Ishikawa (cell line): ENCODE data around the gene SEC31A.

Experiments used
- CEBPB ChIP-seq: IDR thresholded peaks from 2 replicates; pipeline ENCODE4 v1.6.1; 2012
- CREB1 ChIP-seq: IDR thresholded peaks from 2 replicates; pipeline ENCODE4 v1.6.1; 2012; ENCODE audit warnings: low read depth
- EP300 ChIP-seq: IDR thresholded peaks from 2 replicates; pipeline ENCODE4 v1.6.1; 2012; ENCODE audit warnings: borderline replicate concordance
- RAD21 ChIP-seq: IDR thresholded peaks from 2 replicates; pipeline ENCODE4 v1.6.1; 2012; ENCODE audit warnings: low read depth
- TAF1 ChIP-seq: IDR thresholded peaks from 2 replicates; pipeline ENCODE4 v1.6.1; 2012; ENCODE audit warnings: low read depth, mild to moderate bottlenecking
- TCF12 ChIP-seq: IDR thresholded peaks from 2 replicates; pipeline ENCODE4 v1.6.1; 2012; ENCODE audit warnings: low read depth
- TEAD4 ChIP-seq: IDR thresholded peaks from 2 replicates; pipeline ENCODE4 v1.6.1; 2012
- TF ChIP-seq, protein P1 (sequence below): IDR thresholded peaks from 2 replicates; pipeline ENCODE4 v1.6.1; 2012; ENCODE audit warnings: low read depth, mild to moderate bottlenecking
- TF ChIP-seq, protein P2 (sequence below): IDR thresholded peaks from 2 replicates; pipeline ENCODE4 v1.6.1; 2012

DNA sequence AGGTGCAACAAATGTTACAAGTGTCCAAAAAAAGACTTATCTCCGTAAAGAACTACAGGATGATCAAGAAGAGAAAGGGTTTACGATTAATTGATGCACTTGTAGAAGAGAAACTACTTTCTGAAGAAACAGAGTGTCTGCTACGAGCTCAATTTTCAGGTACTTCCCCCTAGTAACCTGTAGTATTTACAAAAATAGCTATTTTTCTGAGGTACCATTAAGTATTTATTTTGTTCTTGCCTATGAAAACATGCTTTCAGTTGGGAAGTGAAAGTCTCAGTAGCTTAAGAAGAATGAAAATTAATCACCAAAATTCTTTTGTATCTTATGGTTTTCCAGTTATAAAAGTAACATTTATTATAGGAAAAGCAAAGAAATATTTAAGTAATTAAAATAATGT lies 15.5 kb upstream of the SEC31A start:
- TF ChIP-seq, protein P1, sequence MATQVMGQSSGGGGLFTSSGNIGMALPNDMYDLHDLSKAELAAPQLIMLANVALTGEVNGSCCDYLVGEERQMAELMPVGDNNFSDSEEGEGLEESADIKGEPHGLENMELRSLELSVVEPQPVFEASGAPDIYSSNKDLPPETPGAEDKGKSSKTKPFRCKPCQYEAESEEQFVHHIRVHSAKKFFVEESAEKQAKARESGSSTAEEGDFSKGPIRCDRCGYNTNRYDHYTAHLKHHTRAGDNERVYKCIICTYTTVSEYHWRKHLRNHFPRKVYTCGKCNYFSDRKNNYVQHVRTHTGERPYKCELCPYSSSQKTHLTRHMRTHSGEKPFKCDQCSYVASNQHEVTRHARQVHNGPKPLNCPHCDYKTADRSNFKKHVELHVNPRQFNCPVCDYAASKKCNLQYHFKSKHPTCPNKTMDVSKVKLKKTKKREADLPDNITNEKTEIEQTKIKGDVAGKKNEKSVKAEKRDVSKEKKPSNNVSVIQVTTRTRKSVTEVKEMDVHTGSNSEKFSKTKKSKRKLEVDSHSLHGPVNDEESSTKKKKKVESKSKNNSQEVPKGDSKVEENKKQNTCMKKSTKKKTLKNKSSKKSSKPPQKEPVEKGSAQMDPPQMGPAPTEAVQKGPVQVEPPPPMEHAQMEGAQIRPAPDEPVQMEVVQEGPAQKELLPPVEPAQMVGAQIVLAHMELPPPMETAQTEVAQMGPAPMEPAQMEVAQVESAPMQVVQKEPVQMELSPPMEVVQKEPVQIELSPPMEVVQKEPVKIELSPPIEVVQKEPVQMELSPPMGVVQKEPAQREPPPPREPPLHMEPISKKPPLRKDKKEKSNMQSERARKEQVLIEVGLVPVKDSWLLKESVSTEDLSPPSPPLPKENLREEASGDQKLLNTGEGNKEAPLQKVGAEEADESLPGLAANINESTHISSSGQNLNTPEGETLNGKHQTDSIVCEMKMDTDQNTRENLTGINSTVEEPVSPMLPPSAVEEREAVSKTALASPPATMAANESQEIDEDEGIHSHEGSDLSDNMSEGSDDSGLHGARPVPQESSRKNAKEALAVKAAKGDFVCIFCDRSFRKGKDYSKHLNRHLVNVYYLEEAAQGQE = no peak
- no peak for TF ChIP-seq TEAD4
- TF ChIP-seq RAD21 = no peak
- no peak for TF ChIP-seq CREB1
- TF ChIP-seq EP300 = no peak
- TF ChIP-seq, protein P2, sequence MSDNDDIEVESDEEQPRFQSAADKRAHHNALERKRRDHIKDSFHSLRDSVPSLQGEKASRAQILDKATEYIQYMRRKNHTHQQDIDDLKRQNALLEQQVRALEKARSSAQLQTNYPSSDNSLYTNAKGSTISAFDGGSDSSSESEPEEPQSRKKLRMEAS = no peak
- TF ChIP-seq TAF1 = no peak
- TF ChIP-seq TCF12 = no peak
- TF ChIP-seq CEBPB = no peak
